ENCODE results near the gene RPS3.

DNA sequence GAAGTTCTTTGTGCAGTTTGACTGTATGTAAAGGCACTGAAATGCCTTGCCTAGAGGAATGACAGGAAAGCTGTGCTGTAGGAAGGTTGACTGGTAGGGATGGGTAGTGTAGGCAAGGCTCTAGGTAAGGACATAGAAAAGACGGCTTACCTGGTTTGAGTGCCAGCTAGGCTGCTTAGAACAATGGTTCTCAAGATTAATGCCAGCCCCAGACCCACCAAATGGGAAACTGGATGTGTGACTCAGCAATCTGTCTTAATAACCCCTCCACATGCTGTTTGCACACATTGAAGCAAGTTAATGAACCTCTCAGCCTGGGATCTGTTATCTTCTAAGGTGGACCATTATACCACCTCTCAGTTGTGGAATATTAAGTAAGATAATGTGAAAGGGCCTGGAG is 3.7 kb downstream of the RPS3 start:
- TF ChIP-seq, protein P1, sequence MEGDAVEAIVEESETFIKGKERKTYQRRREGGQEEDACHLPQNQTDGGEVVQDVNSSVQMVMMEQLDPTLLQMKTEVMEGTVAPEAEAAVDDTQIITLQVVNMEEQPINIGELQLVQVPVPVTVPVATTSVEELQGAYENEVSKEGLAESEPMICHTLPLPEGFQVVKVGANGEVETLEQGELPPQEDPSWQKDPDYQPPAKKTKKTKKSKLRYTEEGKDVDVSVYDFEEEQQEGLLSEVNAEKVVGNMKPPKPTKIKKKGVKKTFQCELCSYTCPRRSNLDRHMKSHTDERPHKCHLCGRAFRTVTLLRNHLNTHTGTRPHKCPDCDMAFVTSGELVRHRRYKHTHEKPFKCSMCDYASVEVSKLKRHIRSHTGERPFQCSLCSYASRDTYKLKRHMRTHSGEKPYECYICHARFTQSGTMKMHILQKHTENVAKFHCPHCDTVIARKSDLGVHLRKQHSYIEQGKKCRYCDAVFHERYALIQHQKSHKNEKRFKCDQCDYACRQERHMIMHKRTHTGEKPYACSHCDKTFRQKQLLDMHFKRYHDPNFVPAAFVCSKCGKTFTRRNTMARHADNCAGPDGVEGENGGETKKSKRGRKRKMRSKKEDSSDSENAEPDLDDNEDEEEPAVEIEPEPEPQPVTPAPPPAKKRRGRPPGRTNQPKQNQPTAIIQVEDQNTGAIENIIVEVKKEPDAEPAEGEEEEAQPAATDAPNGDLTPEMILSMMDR (IDR thresholded peaks at IDR 0.05): no peak
- no peak for TF ChIP-seq EZH2 (IDR thresholded peaks at IDR 0.05)

All from neural progenitor cell (in vitro differentiated cells).